HK-2 (cell line): Measurements from ENCODE around the gene SLC35F3.
"Not testable (repeated sequence)": the region's sequence is repeated elsewhere in the genome, so short reads cannot be mapped to it uniquely, and the experiment has no call there.

ENCODE experiments used
- DNase-seq: peaks from one replicate; pipeline ENCODE4 v3.0.0-alpha.2; 2018; ENCODE audit not compliant: unreplicated experiment

Gene SLC35F3

DNA sequence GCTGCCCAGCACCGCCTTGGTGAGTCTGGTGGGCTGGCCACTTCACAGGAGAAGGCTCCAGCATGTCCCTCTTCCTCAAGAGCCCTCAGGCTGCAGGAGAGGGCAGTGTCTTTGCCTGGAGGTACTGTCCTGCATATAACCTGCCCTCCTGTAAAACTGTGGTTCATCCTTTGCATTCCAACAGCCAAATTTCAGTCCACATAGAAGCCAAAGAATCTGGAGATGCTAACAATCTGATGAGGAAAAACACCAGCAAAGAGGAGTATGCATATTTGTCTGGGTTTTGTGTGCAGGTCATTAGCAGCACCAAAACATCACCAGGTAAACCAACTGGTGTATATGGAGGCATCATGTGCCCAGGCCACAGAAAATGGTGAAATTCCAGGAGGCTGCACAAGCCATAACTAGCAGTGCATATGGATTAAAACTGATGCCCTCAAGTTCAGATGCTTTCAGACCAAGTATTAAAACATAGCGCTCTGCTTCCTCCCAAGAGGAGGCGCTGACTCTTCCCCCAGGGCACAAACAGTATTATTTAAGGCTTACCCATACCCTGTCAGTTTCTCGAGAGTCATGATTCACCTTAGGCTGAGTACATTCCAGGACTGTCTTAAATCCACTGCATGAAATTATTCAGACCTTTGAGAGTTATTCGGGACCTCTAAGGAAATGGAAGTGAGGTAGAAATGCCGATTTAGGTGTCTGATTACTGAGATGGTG lies 318.2 kb downstream of the SLC35F3 start:
- no peak for DNase-seq

DNA sequence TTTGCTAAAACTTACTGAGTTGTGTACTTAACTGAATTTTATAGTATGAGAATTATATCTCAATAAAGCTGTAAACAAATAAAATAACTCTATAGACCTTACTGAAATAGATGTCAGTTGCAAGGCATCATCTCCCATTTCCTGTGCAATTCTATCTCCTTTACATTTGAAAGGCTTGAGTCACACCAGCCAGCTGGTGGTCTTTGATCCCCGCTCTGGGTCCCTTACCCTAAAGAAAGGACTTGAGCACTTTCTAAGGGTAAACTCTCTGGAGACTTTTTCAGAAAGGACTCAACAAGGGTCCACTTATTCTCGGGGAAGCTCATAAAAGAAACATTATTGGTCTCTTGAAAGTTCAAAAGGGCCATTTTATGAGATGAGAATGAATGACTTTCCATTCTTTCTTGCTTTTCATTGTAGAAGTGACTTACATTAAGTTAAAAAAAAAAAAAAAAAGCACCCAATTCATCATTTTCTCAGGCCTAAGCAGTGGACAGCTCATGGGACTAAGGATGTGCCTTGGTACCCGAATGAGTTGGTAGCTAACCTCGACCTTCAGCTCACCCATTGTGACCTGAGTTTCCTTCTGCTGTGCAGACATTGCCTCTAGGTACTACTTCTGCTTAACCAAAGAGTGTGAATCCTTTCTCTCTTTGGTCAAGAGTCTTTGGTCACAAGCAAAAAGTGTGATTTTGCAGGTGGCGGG lies 321.8 kb downstream of the SLC35F3 start:
- no peak for DNase-seq

- DNase-seq: no peak
Measured at GRCh38 chr1:234226819-234227165, 322.3 kb downstream of the SLC35F3 start.

GRCh38 chr1:234229581-234230387 lies 325.3 kb downstream of the SLC35F3 start:
- no peak for DNase-seq

GRCh38 chr1:234230414-234230862 lies 326.0 kb downstream of the SLC35F3 start:
- no peak for DNase-seq

DNA sequence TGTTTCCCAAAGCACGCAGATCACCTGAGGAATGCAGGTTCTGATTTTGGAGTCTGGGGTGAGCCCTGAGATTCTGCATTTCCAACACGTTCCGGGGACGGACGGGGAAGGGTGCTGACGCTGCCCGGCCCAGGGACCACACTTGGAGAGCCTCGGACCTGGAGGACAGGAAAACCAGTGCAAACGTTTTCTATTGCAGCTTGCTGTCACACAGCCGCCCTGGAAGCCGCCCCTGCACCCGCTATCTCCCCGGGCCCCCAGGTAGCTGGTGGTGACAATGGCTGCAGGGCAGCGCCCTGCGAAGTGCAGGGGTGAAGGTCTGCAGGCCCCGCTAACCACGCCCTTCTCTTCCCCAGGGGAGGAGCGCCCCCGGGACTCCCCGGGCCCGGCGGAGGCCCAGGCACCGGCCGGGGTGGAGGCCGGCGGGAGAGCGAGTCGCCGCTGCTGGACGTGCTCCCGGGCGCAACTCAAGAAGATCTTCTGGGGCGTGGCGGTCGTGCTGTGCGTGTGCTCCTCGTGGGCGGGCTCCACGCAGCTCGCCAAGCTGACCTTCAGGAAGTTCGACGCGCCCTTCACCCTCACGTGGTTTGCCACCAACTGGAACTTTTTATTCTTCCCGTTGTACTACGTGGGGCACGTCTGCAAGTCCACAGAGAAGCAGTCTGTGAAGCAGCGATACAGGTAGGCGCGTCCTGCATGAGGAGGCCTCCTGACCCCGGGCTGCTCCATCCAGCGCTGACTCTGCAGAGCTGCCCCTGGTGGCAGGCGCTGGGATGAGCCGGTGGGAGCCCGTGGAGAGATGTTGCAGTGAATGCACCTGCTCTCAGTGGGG lies 326.8 kb downstream of the SLC35F3 start:
- DNase-seq: no peak

DNA sequence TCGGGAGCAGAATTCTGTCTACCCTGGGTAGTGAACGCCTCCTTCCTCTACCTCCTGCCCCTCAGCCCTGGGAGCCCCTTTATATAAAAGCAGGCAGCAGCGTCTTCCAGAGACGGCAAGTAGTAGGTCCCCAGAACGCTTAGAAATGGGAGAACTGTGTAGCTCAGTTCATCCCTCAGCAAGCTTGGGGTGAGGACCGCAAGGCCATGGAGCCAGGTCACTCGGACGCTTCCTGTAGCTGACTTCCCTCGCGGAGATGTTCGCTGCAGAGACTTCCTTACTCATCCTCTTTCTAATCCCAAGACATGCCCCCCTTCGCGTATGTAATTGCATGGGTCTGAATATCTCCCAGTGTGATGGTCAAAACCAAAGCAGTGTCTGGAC lies 327.4 kb downstream of the SLC35F3 start:
- DNase-seq: no peak

DNA sequence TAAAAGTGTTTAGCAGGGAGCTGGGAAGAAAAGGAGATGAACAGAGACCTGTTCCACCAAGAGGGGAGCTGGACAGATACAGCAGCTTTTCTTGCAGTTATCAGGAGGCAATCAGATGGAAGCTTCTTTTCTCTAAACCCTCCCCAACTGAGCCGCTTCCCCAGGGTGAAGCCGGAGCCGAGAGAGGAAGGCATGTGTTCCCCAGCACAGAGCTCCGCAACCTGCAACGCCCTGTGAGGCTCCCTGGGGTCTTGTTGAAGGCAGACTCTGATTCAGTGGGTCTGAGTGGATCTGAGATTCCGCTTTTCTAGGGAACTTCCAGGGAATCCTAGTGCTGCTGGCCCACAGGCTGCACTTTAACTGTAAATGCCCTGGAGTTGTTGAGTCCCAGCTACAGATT lies 329.7 kb downstream of the SLC35F3 start:
- DNase-seq: no peak

- DNase-seq: no peak
Measured at GRCh38 chr1:234235434-234235881, 331.0 kb downstream of the SLC35F3 start.

DNA sequence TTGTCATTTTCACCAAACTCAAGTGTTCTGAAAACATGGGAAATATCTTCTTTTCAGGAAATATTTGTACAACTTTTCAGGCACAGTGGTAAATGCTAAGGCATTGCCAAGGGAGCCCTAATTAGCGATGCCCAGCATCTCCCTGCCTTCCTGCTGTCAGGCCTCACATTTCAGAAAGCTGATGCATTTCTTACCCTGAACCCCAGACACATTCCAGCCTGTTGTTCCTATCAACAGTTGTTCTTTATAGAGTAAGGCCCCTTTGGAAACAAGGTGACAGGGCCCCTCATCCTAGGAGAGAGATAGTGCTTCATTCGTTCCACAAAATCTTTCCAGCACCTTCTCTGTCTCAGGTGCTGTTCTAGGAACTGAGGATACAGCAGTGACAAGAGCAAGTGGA lies 332.9 kb downstream of the SLC35F3 start:
- no peak for DNase-seq

DNA sequence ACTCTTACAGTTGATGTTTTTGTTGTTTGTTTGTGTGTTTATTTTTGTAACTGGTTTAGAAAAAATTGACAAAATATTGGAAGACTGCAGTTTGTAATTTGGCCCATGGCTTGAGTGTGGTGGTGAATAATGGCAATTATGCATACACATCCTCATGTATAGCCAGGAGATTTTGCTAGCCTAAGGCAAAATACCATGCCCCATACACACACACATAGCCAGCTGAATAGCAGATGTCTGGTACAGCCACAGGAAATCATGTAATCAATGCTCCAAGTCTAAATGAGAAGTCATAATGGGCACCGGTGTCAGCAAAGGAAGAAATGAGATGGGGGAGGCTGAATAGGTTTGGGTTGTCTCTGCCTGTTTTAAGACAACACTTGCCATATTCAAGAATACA lies 333.6 kb downstream of the SLC35F3 start:
- DNase-seq: no peak

DNA sequence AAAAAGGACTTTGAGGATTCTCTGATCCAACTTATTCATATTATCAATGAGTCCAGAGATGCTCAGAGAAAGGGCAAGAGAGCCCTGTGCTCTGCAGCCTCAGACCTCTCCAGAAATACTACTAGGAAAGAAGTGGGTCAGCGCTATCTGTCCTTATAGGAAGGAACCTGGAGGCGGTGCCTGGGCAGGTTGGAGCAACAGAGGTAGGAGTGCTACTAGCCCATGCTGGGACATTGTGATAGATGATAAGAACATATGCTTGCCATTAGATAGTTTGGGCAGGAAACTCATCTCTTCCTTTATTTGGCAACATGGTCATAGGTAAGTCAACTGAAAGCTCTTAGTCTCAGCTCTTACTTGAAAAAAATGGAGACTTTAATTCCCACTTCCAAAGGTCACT lies 335.0 kb downstream of the SLC35F3 start:
- DNase-seq: no peak

GRCh38 chr1:234239936-234240335 lies 335.5 kb downstream of the SLC35F3 start:
- no peak for DNase-seq

DNA sequence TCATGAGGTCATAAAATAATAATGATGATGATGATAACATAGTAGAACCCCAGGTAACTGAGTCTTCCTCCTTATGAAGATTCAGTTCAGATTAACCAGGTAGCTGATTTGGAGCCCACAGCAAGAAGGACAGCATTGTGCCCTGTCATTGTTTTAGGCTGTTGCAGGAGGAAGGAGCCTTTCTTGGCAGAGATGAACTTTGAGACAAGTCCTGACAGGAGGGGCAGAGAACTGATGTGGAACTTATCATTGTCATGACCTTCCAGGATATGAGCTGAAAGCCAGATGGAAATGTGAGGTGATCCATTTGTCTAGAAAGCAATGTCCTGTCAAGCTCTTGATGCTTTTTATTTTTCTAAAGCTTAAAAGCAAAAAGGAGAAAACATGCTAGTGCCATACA lies 336.2 kb downstream of the SLC35F3 start:
- DNase-seq: no peak

DNA sequence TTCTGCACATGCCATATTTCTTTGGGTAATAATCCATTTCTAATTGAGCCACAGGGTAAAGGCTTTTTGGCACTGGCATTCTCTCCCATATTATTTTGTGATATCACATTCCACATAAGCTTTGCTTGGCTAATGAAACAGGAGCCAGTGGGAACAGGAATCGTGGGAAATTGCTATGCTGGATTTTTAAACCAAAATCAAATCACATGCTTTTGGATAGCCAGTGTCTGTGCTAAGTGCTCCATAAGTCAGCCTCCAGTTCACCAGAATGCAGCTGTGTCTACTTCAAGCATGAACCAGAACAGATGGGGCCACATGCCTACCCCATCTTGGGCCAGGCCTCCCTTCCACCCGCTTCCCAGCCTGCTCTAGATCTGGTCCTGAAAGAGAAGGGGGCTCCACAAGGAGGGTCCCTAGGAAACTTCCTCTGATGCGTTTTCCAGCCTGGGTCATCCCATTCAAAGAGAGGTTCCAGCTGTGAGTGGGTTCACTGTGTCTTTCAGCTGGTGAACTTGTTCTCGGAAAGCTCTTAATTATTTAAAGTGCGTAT lies 337.5 kb downstream of the SLC35F3 start:
- no peak for DNase-seq

- DNase-seq: no peak
Measured at GRCh38 chr1:234243521-234244260, 339.2 kb downstream of the SLC35F3 start.

GRCh38 chr1:234244482-234244881 lies 340.0 kb downstream of the SLC35F3 start:
- no peak for DNase-seq

GRCh38 chr1:234246638-234247116 lies 342.2 kb downstream of the SLC35F3 start:
- DNase-seq: no peak

DNA sequence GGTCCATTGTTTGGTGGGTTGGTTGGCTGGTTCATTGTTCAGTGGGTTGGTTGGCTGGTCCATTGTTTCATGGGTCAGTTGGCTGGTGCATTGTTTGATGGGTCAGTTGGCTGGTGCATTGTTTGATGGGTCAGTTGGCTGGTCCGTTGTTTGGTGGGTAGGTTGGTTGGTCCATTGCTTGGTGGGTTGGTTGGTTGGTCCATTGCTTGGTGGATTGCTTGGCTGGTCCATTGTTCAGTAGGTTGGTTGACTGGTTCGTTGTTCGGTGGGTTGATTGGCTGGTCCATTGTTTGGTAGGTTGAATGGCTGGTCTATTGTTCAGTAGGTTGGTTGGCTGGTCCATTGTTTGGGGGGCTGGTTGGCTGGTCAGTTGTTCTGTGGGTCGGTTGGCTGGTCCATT lies 343.3 kb downstream of the SLC35F3 start:
- DNase-seq: not testable (repeated sequence)

DNA sequence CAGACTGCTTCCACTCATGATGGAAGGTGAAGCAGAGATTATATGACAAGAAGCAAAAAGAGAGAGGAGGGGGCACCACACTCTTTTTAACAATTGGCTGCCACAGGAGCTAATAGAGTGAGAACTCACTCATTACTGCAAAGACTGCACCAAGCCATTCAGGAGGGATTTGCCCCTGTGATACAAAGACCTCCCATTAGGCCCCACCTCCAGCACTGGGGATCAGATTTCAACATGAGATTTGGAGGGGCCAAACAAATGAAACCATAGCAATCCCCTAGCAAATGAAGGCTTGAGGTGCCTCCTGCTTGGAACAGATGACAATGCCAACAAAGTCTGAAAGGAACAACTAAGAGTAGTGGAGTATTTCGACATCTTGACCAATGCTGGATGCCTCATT lies 346.3 kb downstream of the SLC35F3 start:
- DNase-seq: no peak

GRCh38 chr1:234253732-234254131 lies 349.3 kb downstream of the SLC35F3 start:
- no peak for DNase-seq
